Common myeloid progenitor, CD34-positive (primary cell): Measurements from ENCODE around the gene GFOD1.

Source experiments
- CTCF ChIA-PET: fragments of 350-600 bp; sonication (Branson Sonifier 250); formaldehyde crosslinking; loops from one replicate; lab custom pipeline; 2021; ENCODE audit warnings: antibody characterized with exemption; lab: Charles Lee
- POLR2A ChIA-PET: fragments of 350-600 bp; sonication (Branson Sonifier 250); formaldehyde crosslinking; loops from one replicate; lab custom pipeline; 2021; ENCODE audit warnings: antibody characterized with exemption; lab: Charles Lee
- DNase-seq, 3 donors: peaks; one replicate each; pipeline versions ENCODE4 v3.0.0 to v3.0.0-alpha.2; 2013
- H3K27ac ChIP-seq, 2 experiments: 1 replicate in 1 of 2; 2 replicates in 1 of 2; pipeline ENCODE4 v1.7.0; 2013; ENCODE audit warnings: inconsistent platforms in 2 of 2, low read length in 2 of 2, mild to moderate bottlenecking in 2 of 2, low read depth in 1 of 2, moderate library complexity in 1 of 2; ENCODE audit not compliant: severe bottlenecking in 2 of 2, insufficient read depth in 1 of 2, poor library complexity in 1 of 2
- H3K27me3 ChIP-seq, 5 experiments: replicated peaks in 2 of 5; 1 replicate in 3 of 5; 2 replicates in 2 of 5; pipeline versions ENCODE4 v1.6.1 to v1.7.0; 2013; ENCODE audit warnings: low read length in 4 of 5, mild to moderate bottlenecking in 2 of 5, moderate library complexity in 2 of 5, inconsistent platforms in 1 of 5; ENCODE audit not compliant: insufficient read depth in 5 of 5, control insufficient read depth in 4 of 5
- H3K36me3 ChIP-seq, 4 experiments: 1 replicate in 2 of 4; 2 replicates in 2 of 4; pipeline versions ENCODE4 v1.6.1 to v1.7.0; 2013; ENCODE audit warnings: low read length in 3 of 4, control low read depth in 1 of 4, mild to moderate bottlenecking in 1 of 4; ENCODE audit not compliant: control insufficient read depth in 4 of 4, insufficient read depth in 4 of 4
- H3K4me1 ChIP-seq, 4 experiments: 1 replicate in 3 of 4; 2 replicates in 1 of 4; pipeline versions ENCODE4 v1.6.1 to v1.7.1; 2013; ENCODE audit warnings: low read length in 3 of 4, mild to moderate bottlenecking in 3 of 4, control low read depth in 1 of 4, inconsistent platforms in 1 of 4, moderate library complexity in 1 of 4; ENCODE audit not compliant: control insufficient read depth in 4 of 4, insufficient read depth in 4 of 4; ENCODE audit errors: control extremely low read depth in 1 of 4
- H3K4me3 ChIP-seq, 7 experiments: 1 replicate in 4 of 7; 2 replicates in 3 of 7; pipeline versions ENCODE4 v1.5.1 to v1.7.0; 2013; ENCODE audit warnings: mild to moderate bottlenecking in 7 of 7, low read length in 6 of 7, moderate library complexity in 6 of 7, inconsistent platforms in 2 of 7, low read depth in 2 of 7, control low read depth in 1 of 7; ENCODE audit not compliant: insufficient read depth in 4 of 7, control insufficient read depth in 1 of 7; ENCODE audit errors: extremely low read depth in 1 of 7
- H3K9me3 ChIP-seq, 5 experiments: 1 replicate in 4 of 5; 2 replicates in 1 of 5; pipeline versions ENCODE4 v1.6.1 to v1.7.1; 2013; ENCODE audit warnings: low read length in 4 of 5, mild to moderate bottlenecking in 2 of 5, inconsistent platforms in 1 of 5, low read depth in 1 of 5, moderate library complexity in 1 of 5; ENCODE audit not compliant: control insufficient read depth in 4 of 5, insufficient read depth in 2 of 5; ENCODE audit errors: control extremely low read depth in 1 of 5
- WGBS: methylation state at CpG from one replicate; pipeline ENCODE4 v1.1.5; 2013; ENCODE audit not compliant: insufficient coverage; 5-methylcytosine and 5-hydroxymethylcytosine counted together

GFOD1 gene

GRCh38 chr6:13466304-13467215 is 20.8 kb downstream of the GFOD1 start:
- Histone ChIP-seq H3K4me3 (no peak overlapping the region), H3K4me1 (peaks cover 0 to 24% (median 12%) of the 10 kb centered on the region in 4 experiments), H3K36me3 (peaks cover 2 to 20% (median 8%) of the 10 kb centered on the region in 4 experiments), H3K27me3 (no peaks in the 10 kb centered on the region), H3K27ac (no peak overlapping the region), H3K9me3 (peaks cover 0 to 5% (median 0%) of the 10 kb centered on the region in 5 experiments)
- WGBS = 97% methylated on average over 3 of the region's 6 CpGs
- DNase-seq = no peak
- POLR2A ChIA-PET = no interaction called here
- CTCF ChIA-PET = interaction anchor here (0.6 to 1.3 kb wide), 5 partner anchors 10 to 108 kb away, joined by 3 read pairs; partner anchors contain the start of gene SIRT5

DNA sequence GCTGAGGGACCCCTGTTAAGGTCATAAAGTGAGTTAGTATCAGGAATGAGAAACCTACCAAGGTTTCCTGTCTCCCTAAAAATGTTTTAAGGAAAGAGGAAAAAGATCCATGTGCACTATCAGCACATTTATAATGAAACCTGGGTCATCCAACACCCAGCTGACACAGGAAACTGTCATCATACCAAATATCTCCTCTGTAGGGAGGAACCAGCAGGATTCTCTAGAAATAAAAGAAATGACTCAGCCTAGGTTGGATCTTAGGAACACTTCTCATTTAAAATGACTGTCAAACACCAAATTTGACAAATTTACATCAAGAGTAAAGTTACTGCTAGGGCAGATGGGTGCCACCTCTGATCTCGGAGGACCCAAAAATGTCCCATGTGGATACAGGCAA is 21.7 kb downstream of the GFOD1 start:
- CTCF ChIA-PET = interaction anchor here (0.8 to 2.2 kb wide), 4 partner anchors 9 to 39 kb away, joined by 3 to 8 read pairs (median 4); no protein-coding TSS in a partner anchor
- POLR2A ChIA-PET = no interaction called here
- DNase-seq = no peak

DNA sequence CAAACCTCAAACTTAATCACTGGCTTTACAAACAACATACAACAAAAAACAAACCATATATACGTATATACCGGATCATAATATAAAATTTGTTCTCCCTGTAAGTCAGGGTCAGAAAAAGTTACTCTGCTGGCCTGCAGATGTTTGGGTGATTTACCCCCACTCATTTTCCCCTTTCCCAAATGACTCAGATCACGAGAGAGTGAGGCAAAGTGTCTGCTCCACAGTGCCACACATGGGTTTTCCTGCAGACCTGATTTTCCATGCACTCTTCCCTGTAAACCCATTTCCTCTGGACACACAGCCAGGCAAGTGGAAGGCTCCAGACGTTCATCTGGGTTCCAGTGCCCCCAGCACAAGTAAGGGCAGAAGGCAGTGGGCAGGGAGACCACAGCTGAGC is 23.5 kb downstream of the GFOD1 start:
- H3K4me3 ChIP-seq = no peak overlapping the region
- peaks cover 0 to 20% (median 11%) of the 10 kb centered on the region in 4 experiments for H3K4me1 ChIP-seq
- peaks cover 0 to 12% (median 3%) of the 10 kb centered on the region in 4 experiments for H3K36me3 ChIP-seq
- peaks cover 0 to 5% (median 0%) of the 10 kb centered on the region in 5 experiments for H3K9me3 ChIP-seq
- WGBS = 100% methylated on average over 4 of the region's 4 CpGs
- CTCF ChIA-PET = interaction anchor here (0.6 to 2.2 kb wide), 3 partner anchors 17 to 217 kb away, joined by 3 to 8 read pairs (median 4); no protein-coding TSS in a partner anchor
- no peaks in the 10 kb centered on the region for H3K27me3 ChIP-seq
- POLR2A ChIA-PET = no interaction called here
- H3K27ac ChIP-seq = no peak overlapping the region
- DNase-seq = no peak

More for the DNA sequence above, 21.7 kb downstream of the GFOD1 start:
- H3K9me3 ChIP-seq = peaks cover 0 to 5% (median 0%) of the 10 kb centered on the region in 5 experiments
- H3K27ac ChIP-seq = no peak overlapping the region
- WGBS = 88% methylated on average over 1 of the region's 1 CpG
- no peak overlapping the region for H3K4me3 ChIP-seq
- H3K27me3 ChIP-seq = no peaks in the 10 kb centered on the region
- H3K36me3 ChIP-seq = peaks cover 2 to 20% (median 7%) of the 10 kb centered on the region in 4 experiments
- H3K4me1 ChIP-seq = peaks cover 0 to 20% (median 11%) of the 10 kb centered on the region in 4 experiments

- CTCF ChIA-PET = interaction anchor here (1.4 to 2.6 kb wide), 2 partner anchors 10 to 18 kb away, joined by 3 to 8 read pairs; no protein-coding TSS in a partner anchor
- peaks cover 0 to 5% (median 0%) of the 10 kb centered on the region in 4 experiments for H3K36me3 ChIP-seq
- POLR2A ChIA-PET = no interaction called here
- H3K27me3 ChIP-seq = no peaks in the 10 kb centered on the region
- H3K4me1 ChIP-seq = peaks cover 0 to 20% (median 11%) of the 10 kb centered on the region in 4 experiments
- no peak for DNase-seq
- no peak overlapping the region for H3K27ac ChIP-seq
- no peaks in the 10 kb centered on the region for H3K9me3 ChIP-seq
- 89% methylated on average over 6 of the region's 8 CpGs for WGBS
- no peak overlapping the region for H3K4me3 ChIP-seq
Observed at GRCh38 chr6:13463328-13463717, 24.1 kb downstream of the GFOD1 start.

- Histone ChIP-seq H3K36me3 (peaks cover 0 to 2% (median 0%) of the 10 kb centered on the region in 4 experiments), H3K27me3 (no peaks in the 10 kb centered on the region), H3K4me3 (no peak overlapping the region), H3K27ac (no peak overlapping the region), H3K9me3 (no peaks in the 10 kb centered on the region), H3K4me1 (peaks cover 0 to 20% (median 11%) of the 10 kb centered on the region in 4 experiments)
- ChIA-PET POLR2A (no interaction called here), CTCF (interaction anchor here (1.4 to 2.6 kb wide), 2 partner anchors 10 to 19 kb away, joined by 3 to 8 read pairs; no protein-coding TSS in a partner anchor)
- 92% methylated on average over 12 of the region's 12 CpGs for WGBS
- DNase-seq = no peak
Observed at GRCh38 chr6:13462458-13463327, 24.7 kb downstream of the GFOD1 start.

- H3K36me3 ChIP-seq = peaks cover 0 to 2% (median 0%) of the 10 kb centered on the region in 4 experiments
- no peaks in the 10 kb centered on the region for H3K27me3 ChIP-seq
- no peaks in the 10 kb centered on the region for H3K9me3 ChIP-seq
- no peak for DNase-seq
- peaks cover 5 to 20% (median 12%) of the 10 kb centered on the region in 4 experiments for H3K4me1 ChIP-seq
- H3K4me3 ChIP-seq = no peak overlapping the region
- H3K27ac ChIP-seq = no peak overlapping the region
- ChIA-PET CTCF (interaction anchor here (0.7 to 2.6 kb wide), 2 partner anchors 11 to 17 kb away, joined by 4 to 8 read pairs; no protein-coding TSS in a partner anchor), POLR2A (no interaction called here)
- WGBS = 91% methylated on average over 3 of the region's 6 CpGs
Observed at GRCh38 chr6:13461805-13462204, 25.6 kb downstream of the GFOD1 start.
